Measurements from ENCODE around the gene PPAT.
"Not testable (repeated sequence)": the region's sequence is repeated elsewhere in the genome, so short reads cannot be mapped to it uniquely, and the experiment has no call there.

PPAT gene

GRCh38 chr4:56463711-56464110 lies 28.3 kb upstream of the PPAT start:
- no peak for TF ChIP-seq CTCF (IDR thresholded peaks at IDR 0.05; ENCODE audit: insufficient read depth, low read length, poor library complexity, severe bottlenecking)
- peaks cover 6% of the 10 kb centered on the region for H3K36me3 ChIP-seq (ENCODE audit: control insufficient read depth, insufficient read depth, low read length)
- H3K4me3 ChIP-seq (replicated peaks; ENCODE audit: low read depth, low read length): no peak overlapping the region
- no peak for DNase-seq (ENCODE audit: extremely low read depth, insufficient read length)
- H3K27me3 ChIP-seq (replicated peaks; ENCODE audit: control insufficient read depth, insufficient read depth, low read length): no peaks in the 10 kb centered on the region

GRCh38 chr4:56462157-56462556 lies 26.7 kb upstream of the PPAT start:
- no peak for DNase-seq (ENCODE audit: extremely low read depth, insufficient read length)
- Histone ChIP-seq H3K27me3 (replicated peaks; ENCODE audit: control insufficient read depth, insufficient read depth, low read length) (no peaks in the 10 kb centered on the region), H3K4me3 (replicated peaks; ENCODE audit: low read depth, low read length) (no peak overlapping the region), H3K36me3 (ENCODE audit: control insufficient read depth, insufficient read depth, low read length) (peaks cover 6% of the 10 kb centered on the region)
- no peak for TF ChIP-seq CTCF (IDR thresholded peaks at IDR 0.05; ENCODE audit: insufficient read depth, low read length, poor library complexity, severe bottlenecking)

- no peak for DNase-seq (ENCODE audit: extremely low read depth, insufficient read length)
- H3K27me3 ChIP-seq (replicated peaks; ENCODE audit: control insufficient read depth, insufficient read depth, low read length): no peaks in the 10 kb centered on the region
- no peak overlapping the region for H3K4me3 ChIP-seq (replicated peaks; ENCODE audit: low read depth, low read length)
- H3K36me3 ChIP-seq (ENCODE audit: control insufficient read depth, insufficient read depth, low read length): peaks cover 10% of the 10 kb centered on the region
- no peak for TF ChIP-seq CTCF (IDR thresholded peaks at IDR 0.05; ENCODE audit: insufficient read depth, low read length, poor library complexity, severe bottlenecking)
Measured at GRCh38 chr4:56460085-56460484, 24.7 kb upstream of the PPAT start.

- H3K27me3 ChIP-seq (replicated peaks; ENCODE audit: control insufficient read depth, insufficient read depth, low read length): no peaks in the 10 kb centered on the region
- no peak for TF ChIP-seq CTCF (IDR thresholded peaks at IDR 0.05; ENCODE audit: insufficient read depth, low read length, poor library complexity, severe bottlenecking)
- DNase-seq (ENCODE audit: extremely low read depth, insufficient read length): no peak
- no peaks in the 10 kb centered on the region; the same call in none of the 2 replicates for H3K36me3 ChIP-seq (ENCODE audit: control insufficient read depth, insufficient read depth, low read length)
- no peak overlapping the region for H3K4me3 ChIP-seq (replicated peaks; ENCODE audit: low read depth, low read length)
Measured at GRCh38 chr4:56450342-56450741, 14.9 kb upstream of the PPAT start.

GRCh38 chr4:56449475-56449874 lies 14.1 kb upstream of the PPAT start:
- H3K4me3 ChIP-seq (replicated peaks; ENCODE audit: low read depth, low read length); H3K27me3 ChIP-seq (replicated peaks; ENCODE audit: control insufficient read depth, insufficient read depth, low read length); DNase-seq (ENCODE audit: extremely low read depth, insufficient read length); H3K36me3 ChIP-seq (ENCODE audit: control insufficient read depth, insufficient read depth, low read length): not testable (repeated sequence)

GRCh38 chr4:56448301-56448700 lies 12.9 kb upstream of the PPAT start:
- no peak for DNase-seq (ENCODE audit: extremely low read depth, insufficient read length)
- TF ChIP-seq CTCF (IDR thresholded peaks at IDR 0.05; ENCODE audit: insufficient read depth, low read length, poor library complexity, severe bottlenecking): no peak
- Histone ChIP-seq H3K27me3 (replicated peaks; ENCODE audit: control insufficient read depth, insufficient read depth, low read length) (no peaks in the 10 kb centered on the region), H3K36me3 (ENCODE audit: control insufficient read depth, insufficient read depth, low read length) (no peaks in the 10 kb centered on the region; the same call in none of the 2 replicates), H3K4me3 (replicated peaks; ENCODE audit: low read depth, low read length) (no peak overlapping the region)
